ENCODE measurements around the gene HPSE2. TPM values are rescaled to one million over a fixed set of nuclear protein-coding genes. Genes with fewer than 3 reads are reported as not detected.

HPSE2 gene
- total RNA-seq, 1 donor from 2014 or later, result not detected

DNA sequence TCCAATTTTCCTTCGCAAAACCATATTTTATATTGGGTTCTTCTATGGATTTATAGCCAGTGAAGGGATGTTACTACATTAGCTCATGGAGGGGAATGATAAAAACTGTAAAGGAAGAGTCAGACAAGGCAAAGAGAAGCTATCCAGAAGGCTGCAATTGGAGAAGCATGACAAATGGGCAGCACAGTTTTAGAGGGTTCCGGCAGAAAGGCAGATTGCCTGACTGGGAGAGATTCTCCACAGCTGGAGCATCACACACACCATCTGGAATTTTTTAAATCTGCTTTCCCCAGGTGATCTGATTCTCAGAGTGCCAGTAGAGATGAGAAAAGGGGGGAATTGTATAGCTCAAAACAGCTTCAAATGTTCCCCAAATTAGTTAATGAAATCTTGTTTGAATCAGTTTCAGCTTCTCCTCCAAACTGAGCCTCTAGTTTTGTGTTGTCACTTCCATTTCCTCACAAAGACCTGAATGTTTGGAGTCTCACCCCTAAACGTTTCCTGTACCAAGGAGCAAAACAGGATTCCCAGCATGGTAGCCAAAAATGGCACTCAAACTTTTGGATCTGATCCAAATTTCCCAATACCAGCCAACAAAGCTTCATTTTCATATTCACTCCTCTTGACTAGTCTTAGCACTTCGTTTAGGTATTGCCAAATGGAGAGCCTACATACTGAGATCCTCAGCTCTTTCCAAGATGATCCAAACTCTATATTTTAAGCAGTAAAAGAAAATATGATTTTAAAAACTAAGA lies 177.5 kb downstream of the HPSE2 start:
- FAIRE-seq, result no peak
- Histone ChIP-seq H3K27me3 (ENCODE audit: control insufficient read depth, insufficient read depth, low read length) (no peaks in the 10 kb centered on the region), H3K4me3 (ENCODE audit: low read depth, low read length) (no peak overlapping the region), H3K36me3 (ENCODE audit: control insufficient read depth, insufficient read depth, low read length) (no peaks in the 10 kb centered on the region)
- DNase-seq (ENCODE audit: low read depth), result no peak
- no peak for TF ChIP-seq CTCF (IDR thresholded peaks at IDR 0.05; ENCODE audit: insufficient read depth, low read length, severe bottlenecking)

GRCh38 chr10:99045671-99046070 lies 190.0 kb downstream of the HPSE2 start:
- DNase-seq (ENCODE audit: low read depth), result no peak
- Histone ChIP-seq H3K36me3 (ENCODE audit: control insufficient read depth, insufficient read depth, low read length) (no peaks in the 10 kb centered on the region), H3K4me3 (ENCODE audit: low read depth, low read length) (no peak overlapping the region), H3K27me3 (ENCODE audit: control insufficient read depth, insufficient read depth, low read length) (no peaks in the 10 kb centered on the region)
- FAIRE-seq, result no peak
- no peak for TF ChIP-seq CTCF (IDR thresholded peaks at IDR 0.05; ENCODE audit: insufficient read depth, low read length, severe bottlenecking)

- H3K4me3 ChIP-seq (ENCODE audit: low read depth, low read length), result no peak overlapping the region
- no peaks in the 10 kb centered on the region for H3K27me3 ChIP-seq (ENCODE audit: control insufficient read depth, insufficient read depth, low read length)
- no peak for TF ChIP-seq CTCF (IDR thresholded peaks at IDR 0.05; ENCODE audit: insufficient read depth, low read length, severe bottlenecking)
- no peak for FAIRE-seq
- no peaks in the 10 kb centered on the region for H3K36me3 ChIP-seq (ENCODE audit: control insufficient read depth, insufficient read depth, low read length)
- no peak for DNase-seq (ENCODE audit: low read depth)
Measured at GRCh38 chr10:99042051-99042771, 193.4 kb downstream of the HPSE2 start.

- Histone ChIP-seq H3K27me3 (ENCODE audit: control insufficient read depth, insufficient read depth, low read length) (no peaks in the 10 kb centered on the region), H3K4me3 (ENCODE audit: low read depth, low read length) (no peak overlapping the region), H3K36me3 (ENCODE audit: control insufficient read depth, insufficient read depth, low read length) (no peaks in the 10 kb centered on the region)
- DNase-seq (ENCODE audit: low read depth) (no peak), FAIRE-seq (no peak)
- no peak for TF ChIP-seq CTCF (IDR thresholded peaks at IDR 0.05; ENCODE audit: insufficient read depth, low read length, severe bottlenecking)
Measured at GRCh38 chr10:99041468-99041867, 194.2 kb downstream of the HPSE2 start.

DNA sequence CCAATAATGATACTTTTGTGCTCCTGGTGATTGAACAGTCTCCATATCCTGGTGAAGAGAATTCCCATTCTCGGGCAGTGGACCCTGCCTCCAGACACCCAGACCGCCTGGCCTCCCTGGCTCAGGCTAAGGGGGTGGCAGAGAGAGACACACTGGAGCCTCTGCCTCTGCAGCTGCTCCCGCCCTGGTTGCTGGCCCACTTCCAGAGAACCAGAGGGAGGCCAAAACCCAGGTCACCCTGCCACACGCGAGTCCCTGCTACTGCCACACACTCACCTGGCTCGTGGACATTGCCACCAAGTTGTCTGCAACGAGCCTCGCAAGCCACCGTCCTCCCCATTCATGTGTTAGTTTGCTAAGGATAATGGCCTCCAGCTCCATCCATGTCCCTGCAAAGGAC lies 221.8 kb downstream of the HPSE2 start:
- no peaks in the 10 kb centered on the region for H3K36me3 ChIP-seq (ENCODE audit: control insufficient read depth, insufficient read depth, low read length)
- FAIRE-seq (no peak), DNase-seq (ENCODE audit: low read depth) (no peak)
- no peaks in the 10 kb centered on the region for H3K27me3 ChIP-seq (ENCODE audit: control insufficient read depth, insufficient read depth, low read length)
- H3K4me3 ChIP-seq (ENCODE audit: low read depth, low read length), result no peak overlapping the region
- no peak for TF ChIP-seq CTCF (IDR thresholded peaks at IDR 0.05; ENCODE audit: insufficient read depth, low read length, severe bottlenecking)

All from bronchial epithelial cell (primary cell).